Measurements from ENCODE around the gene DPP3. TPM values are rescaled to one million over a fixed set of nuclear protein-coding genes. Genes with fewer than 3 reads are reported as not detected.
A peak's percentile ranks its signal among the peaks of the same experiment; 100 is the strongest.
"Not testable (repeated sequence)": the region's sequence is repeated elsewhere in the genome, so short reads cannot be mapped to it uniquely, and the experiment has no call there.

DPP3 gene
- polyA plus RNA-seq, 3 donors = 22.4 to 37.0 (median 26.7) TPM

DNA sequence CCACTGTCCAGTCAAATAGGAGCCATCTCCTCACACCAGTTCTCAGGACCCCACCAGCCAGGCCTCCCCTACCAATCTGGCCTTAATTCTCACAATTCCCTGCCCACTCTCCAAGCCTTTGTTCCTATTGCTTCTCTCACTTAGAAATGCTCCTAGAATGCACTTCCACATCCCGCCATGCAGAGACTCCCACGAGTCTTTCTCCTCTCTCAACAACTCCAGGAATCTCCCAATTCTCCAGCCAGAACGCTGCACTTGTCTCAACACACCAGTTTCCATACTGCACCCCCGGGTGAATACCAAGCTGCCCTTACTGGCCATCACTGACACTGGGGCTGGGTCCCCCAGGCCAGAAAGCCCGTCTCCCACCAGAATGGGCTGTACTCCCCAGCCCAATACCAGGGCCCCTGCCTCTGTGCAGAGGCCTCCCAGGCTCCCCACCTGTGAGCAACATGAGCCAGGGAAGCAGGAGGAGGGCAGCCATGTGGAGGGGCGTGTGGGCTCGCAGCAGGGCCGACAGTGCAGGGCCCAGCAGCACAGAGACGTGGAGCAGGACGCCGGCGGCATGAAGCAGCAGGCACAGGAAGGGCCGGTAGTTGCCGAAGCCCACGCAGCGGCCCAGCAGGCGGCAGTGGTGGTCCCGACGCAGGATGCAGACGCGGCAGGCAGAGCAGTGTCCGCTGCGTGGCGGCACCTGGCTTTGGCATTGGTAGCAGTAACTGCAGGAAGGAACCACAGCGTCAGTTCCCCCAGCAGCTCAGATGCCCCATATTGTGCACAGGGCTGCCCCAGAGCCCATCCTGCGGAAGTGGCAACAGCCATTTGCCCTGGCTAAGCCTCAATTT is 63.3 kb downstream of the DPP3 start:
- TF ChIP-seq, protein P1, sequence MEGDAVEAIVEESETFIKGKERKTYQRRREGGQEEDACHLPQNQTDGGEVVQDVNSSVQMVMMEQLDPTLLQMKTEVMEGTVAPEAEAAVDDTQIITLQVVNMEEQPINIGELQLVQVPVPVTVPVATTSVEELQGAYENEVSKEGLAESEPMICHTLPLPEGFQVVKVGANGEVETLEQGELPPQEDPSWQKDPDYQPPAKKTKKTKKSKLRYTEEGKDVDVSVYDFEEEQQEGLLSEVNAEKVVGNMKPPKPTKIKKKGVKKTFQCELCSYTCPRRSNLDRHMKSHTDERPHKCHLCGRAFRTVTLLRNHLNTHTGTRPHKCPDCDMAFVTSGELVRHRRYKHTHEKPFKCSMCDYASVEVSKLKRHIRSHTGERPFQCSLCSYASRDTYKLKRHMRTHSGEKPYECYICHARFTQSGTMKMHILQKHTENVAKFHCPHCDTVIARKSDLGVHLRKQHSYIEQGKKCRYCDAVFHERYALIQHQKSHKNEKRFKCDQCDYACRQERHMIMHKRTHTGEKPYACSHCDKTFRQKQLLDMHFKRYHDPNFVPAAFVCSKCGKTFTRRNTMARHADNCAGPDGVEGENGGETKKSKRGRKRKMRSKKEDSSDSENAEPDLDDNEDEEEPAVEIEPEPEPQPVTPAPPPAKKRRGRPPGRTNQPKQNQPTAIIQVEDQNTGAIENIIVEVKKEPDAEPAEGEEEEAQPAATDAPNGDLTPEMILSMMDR (IDR thresholded peaks at IDR 0.05) = peak; percentile 45

GRCh38 chr11:66544952-66545351 is 64.7 kb downstream of the DPP3 start:
- H3K79me2 ChIP-seq (ENCODE audit: insufficient read depth, low read length) = peaks cover 11% of the 10 kb centered on the region
- peak overlapping the region; percentile 96 for H3K4me2 ChIP-seq (replicated peaks; ENCODE audit: extremely low read depth, low read length, poor library complexity, severe bottlenecking)
- Mint-ChIP-seq H3K4me1 (peaks cover 37% of the 10 kb centered on the region), H3K36me3 (peaks cover 30 to 35% of the 10 kb centered on the region in 2 donors), H3K27ac (peak overlapping the region in 1 of 7 donors; percentile 83), H3K4me3 (peak overlapping the region; percentile 81 to 91), H3K27me3 (ENCODE audit: low read depth in 3 of 3) (peaks cover 19 to 31% (median 22%) of the 10 kb centered on the region in 3 donors)
- peak overlapping the region; percentile 96 for H2AFZ ChIP-seq (ENCODE audit: insufficient read depth, low read depth, low read length, poor library complexity, severe bottlenecking)
- intact Hi-C loops (cut with micrococcal nuclease); H3K27ac ChIP-seq (ENCODE audit: low read depth in 1 of 2, low read length in 2 of 2); H4K20me1 ChIP-seq (ENCODE audit: insufficient read depth, low read length); H3K9me3 Mint-ChIP-seq; H3K9me3 ChIP-seq (replicated peaks in 1 of 2; ENCODE audit: control insufficient read depth in 1 of 2, insufficient read depth in 1 of 2, low read length in 2 of 2); DNase-seq: not testable (repeated sequence)
- WGBS (ENCODE audit: insufficient coverage) = 67% methylated on average over 12 of the region's 14 CpGs
- peak overlapping the region; percentile 94 for H3K9ac ChIP-seq (ENCODE audit: insufficient read depth, low read length, poor library complexity, severe bottlenecking)
- H3K4me1 ChIP-seq (ENCODE audit: control insufficient read depth in 1 of 2, insufficient read depth in 2 of 2, low read length in 2 of 2) = peaks cover 35 to 45% of the 10 kb centered on the region in 2 donors
- H3K27me3 ChIP-seq (ENCODE audit: control insufficient read depth in 2 of 2, insufficient read depth in 2 of 2, low read length in 2 of 2) = peaks cover 0 to 18% of the 10 kb centered on the region in 2 donors
- peak overlapping the region in 2 of 3 experiments; percentile 71 to 92 for H3K4me3 ChIP-seq (replicated peaks in 1 of 3; ENCODE audit: low read depth in 2 of 3, low read length in 3 of 3)
- peaks cover 14 to 26% of the 10 kb centered on the region in 2 donors for H3K36me3 ChIP-seq (replicated peaks in 1 of 2; ENCODE audit: control insufficient read depth in 1 of 2, insufficient read depth in 2 of 2, low read length in 2 of 2)

More for the DNA sequence above, 63.3 kb downstream of the DPP3 start:
- H3K36me3 Mint-ChIP-seq = peaks cover 40 to 49% of the 10 kb centered on the region in 2 donors
- Histone ChIP-seq H3K4me3 (replicated peaks in 1 of 3; ENCODE audit: low read depth in 2 of 3, low read length in 3 of 3) (peak overlapping the region in 1 of 3 experiments; percentile 61), H3K36me3 (replicated peaks in 1 of 2; ENCODE audit: control insufficient read depth in 1 of 2, insufficient read depth in 2 of 2, low read length in 2 of 2) (peaks cover 28 to 41% of the 10 kb centered on the region in 2 donors), H3K9ac (ENCODE audit: insufficient read depth, low read length, poor library complexity, severe bottlenecking) (peak overlapping the region; percentile 38), H3K4me1 (ENCODE audit: control insufficient read depth in 1 of 2, insufficient read depth in 2 of 2, low read length in 2 of 2) (peaks cover 35 to 45% of the 10 kb centered on the region in 2 donors), H4K20me1 (ENCODE audit: insufficient read depth, low read length) (no peaks in the 10 kb centered on the region), H3K27ac (ENCODE audit: low read depth in 1 of 2, low read length in 2 of 2) (peak overlapping the region in 1 of 2 donors; percentile 42), H3K79me2 (ENCODE audit: insufficient read depth, low read length) (peaks cover 11% of the 10 kb centered on the region), H2AFZ (ENCODE audit: insufficient read depth, low read depth, low read length, poor library complexity, severe bottlenecking) (peak overlapping the region; percentile 74), H3K9me3 (replicated peaks in 1 of 2; ENCODE audit: control insufficient read depth in 1 of 2, insufficient read depth in 1 of 2, low read length in 2 of 2) (no peaks in the 10 kb centered on the region), H3K27me3 (ENCODE audit: control insufficient read depth in 2 of 2, insufficient read depth in 2 of 2, low read length in 2 of 2) (peaks cover 0 to 15% of the 10 kb centered on the region in 2 donors), H3K4me2 (replicated peaks; ENCODE audit: extremely low read depth, low read length, poor library complexity, severe bottlenecking) (peak overlapping the region; percentile 60)
- H3K27me3 Mint-ChIP-seq (ENCODE audit: low read depth in 3 of 3) = peaks cover 13 to 18% (median 17%) of the 10 kb centered on the region in 3 donors
- WGBS (ENCODE audit: insufficient coverage) = 22% methylated on average over 26 of the region's 26 CpGs
- peaks cover 0 to 2% (median 0%) of the 10 kb centered on the region in 7 donors for H3K9me3 Mint-ChIP-seq
- DNase-seq = peak; percentile 35 to 57 (median 50)
- intact Hi-C loops (cut with micrococcal nuclease) = no loop called here
- peak overlapping the region; percentile 68 to 83 for H3K4me3 Mint-ChIP-seq
- peak overlapping the region in 4 of 7 donors; percentile 14 to 60 (median 43) for H3K27ac Mint-ChIP-seq
- H3K4me1 Mint-ChIP-seq = peaks cover 37% of the 10 kb centered on the region

Data from CD14-positive monocyte (primary cell).